ENCODE measurements around the gene GRK6. TPM values are rescaled to one million over a fixed set of nuclear protein-coding genes. Genes with fewer than 3 reads are reported as not detected.

Gene GRK6
- total and polyA plus RNA-seq, 2 experiments from 2014 or later = 13.0 to 56.8 TPM

- DNase-seq (ENCODE audit: low spot score) (peak; percentile 94), ATAC-seq (peak; percentile 59)
- Histone ChIP-seq H3K4me2 (peak overlapping the region; percentile 64; the same call in 1 of the 2 replicates), H3K27me3 (ENCODE audit: insufficient read depth) (no peaks in the 10 kb centered on the region), H4K20me1 (replicated peaks; ENCODE audit: insufficient read depth) (no peaks in the 10 kb centered on the region; the same call in 1 of the 2 replicates), H3K36me3 (ENCODE audit: insufficient read depth) (peaks cover 10% of the 10 kb centered on the region), H3K4me3 (no peak overlapping the region), H2AFZ (no peak overlapping the region), H3F3A (replicated peaks; ENCODE audit: low read depth) (peaks cover 39% of the 10 kb centered on the region; the same call in 1 of the 2 replicates), H3K4me1 (ENCODE audit: insufficient read depth) (peaks cover 30% of the 10 kb centered on the region), H3K79me2 (replicated peaks; ENCODE audit: insufficient read depth) (peaks cover 19% of the 10 kb centered on the region), H3K9me2 (ENCODE audit: insufficient read depth) (no peaks in the 10 kb centered on the region), H3K27ac (ENCODE audit: low read depth) (no peak overlapping the region)
- peaks cover 35% of the 10 kb centered on the region for H3K27me3 Mint-ChIP-seq (ENCODE audit: insufficient read depth, low read depth, poor library complexity)
- 0 out of 2 replicates have a peak overlapping the region, but pooled peaks have one; percentile 56 for H3K27ac Mint-ChIP-seq
- peak; percentile 83 to 96 for TF ChIP-seq CTCF (conservative IDR thresholded peaks at IDR 0.05; ENCODE audit: low read depth in 2 of 2)
- peak; percentile 81 for TF ChIP-seq CREB1 (CRISPR knock-in tag; IDR thresholded peaks at IDR 0.05; ENCODE audit: low read depth)
- 0 out of 2 replicates have a peak, but pooled peaks have one; percentile 3 for TF ChIP-seq ZNF331 (CRISPR knock-in tag; IDR thresholded peaks at IDR 0.05; ENCODE audit: low read depth)
- no peak for TF ChIP-seq ETS1 (IDR thresholded peaks at IDR 0.05)
- peaks cover 38% of the 10 kb centered on the region for H3K4me1 Mint-ChIP-seq
- H3K4me3 Mint-ChIP-seq = peak overlapping the region; percentile 46; the same call in 1 of the 3 replicates
- H3K36me3 Mint-ChIP-seq (ENCODE audit: low read depth) = peaks cover 64% of the 10 kb centered on the region
- H3K9me3 Mint-ChIP-seq = peaks cover 2% of the 10 kb centered on the region; the same call in 1 of the 3 replicates
These were observed 65.0 kb downstream of the GRK6 start for GRCh38 chr5:177491429-177491945.

- Mint-ChIP-seq H3K4me1 (peaks cover 38% of the 10 kb centered on the region), H3K4me3 (no peak overlapping the region), H3K9me3 (peaks cover 2% of the 10 kb centered on the region; the same call in 1 of the 3 replicates), H3K36me3 (ENCODE audit: low read depth) (peaks cover 59% of the 10 kb centered on the region), H3K27me3 (ENCODE audit: insufficient read depth, low read depth, poor library complexity) (peaks cover 34% of the 10 kb centered on the region), H3K27ac (0 out of 2 replicates have a peak overlapping the region, but pooled peaks have one; percentile 67)
- Histone ChIP-seq H3K4me2 (no peak overlapping the region), H3K9me2 (ENCODE audit: insufficient read depth) (no peaks in the 10 kb centered on the region), H4K20me1 (replicated peaks; ENCODE audit: insufficient read depth) (no peaks in the 10 kb centered on the region; the same call in 1 of the 2 replicates), H3K4me3 (no peak overlapping the region), H3K4me1 (ENCODE audit: insufficient read depth) (peaks cover 30% of the 10 kb centered on the region), H2AFZ (no peak overlapping the region), H3K79me2 (replicated peaks; ENCODE audit: insufficient read depth) (peaks cover 20% of the 10 kb centered on the region), H3K36me3 (ENCODE audit: insufficient read depth) (peaks cover 7% of the 10 kb centered on the region), H3F3A (replicated peaks; ENCODE audit: low read depth) (peaks cover 38% of the 10 kb centered on the region; the same call in 1 of the 2 replicates), H3K27me3 (ENCODE audit: insufficient read depth) (no peaks in the 10 kb centered on the region), H3K27ac (ENCODE audit: low read depth) (peak overlapping the region; percentile 74)
- ATAC-seq (peak; percentile 0; the same call in 2 of the 3 replicates), DNase-seq (ENCODE audit: low spot score) (peak; percentile 57)
- TF ChIP-seq JUNB (IDR thresholded peaks at IDR 0.05; ENCODE audit: unreplicated experiment) (no peak), ETS1 (IDR thresholded peaks at IDR 0.05) (no peak), EZH2 (IDR thresholded peaks at IDR 0.05; ENCODE audit: low read depth, unreplicated experiment) (no peak), STAT1 (IDR thresholded peaks at IDR 0.05; ENCODE audit: unreplicated experiment) (no peak), POLR2AphosphoS5 (IDR thresholded peaks at IDR 0.05; ENCODE audit: low read depth) (no peak), REST (IDR thresholded peaks at IDR 0.05; ENCODE audit: unreplicated experiment) (no peak), EZH2phosphoT487 (IDR thresholded peaks at IDR 0.05; ENCODE audit: unreplicated experiment) (no peak)
These were observed 65.7 kb downstream of the GRK6 start for GRCh38 chr5:177491983-177492746.

Data from GM23338 (cell line).